Activated naive CD4-positive, alpha-beta T cell treated with Interleukin-2 at 50 U/mL for 16 hours (primary cell): Measurements from ENCODE around the gene PEX11G.

Source experiments
- DNase-seq: peaks from one replicate; pipeline ENCODE4 v3.0.0-alpha.2; 2020

PEX11G gene

GRCh38 chr19:7428651-7429113 is 60.2 kb downstream of the PEX11G start:
- DNase-seq = no peak

DNA sequence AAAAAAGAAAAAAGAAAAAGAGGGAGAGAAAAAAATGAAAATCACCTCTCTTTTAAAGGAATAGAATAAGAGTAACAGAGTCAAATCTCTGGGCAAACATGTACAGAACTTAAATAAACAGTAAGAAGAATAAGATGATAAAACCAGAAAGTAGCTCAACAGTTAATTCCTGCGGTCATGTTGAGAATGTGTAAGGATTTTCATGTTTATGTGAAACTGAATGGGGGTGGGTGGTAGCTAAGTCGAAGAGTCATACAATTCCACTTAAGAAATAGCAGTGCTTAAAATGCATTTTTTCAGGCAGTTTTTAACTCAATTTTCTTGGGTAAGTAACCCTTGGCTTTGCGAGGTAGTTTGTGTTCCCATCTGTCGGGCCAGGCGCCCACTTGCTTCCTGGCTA is 60.9 kb downstream of the PEX11G start:
- no peak for DNase-seq

DNA sequence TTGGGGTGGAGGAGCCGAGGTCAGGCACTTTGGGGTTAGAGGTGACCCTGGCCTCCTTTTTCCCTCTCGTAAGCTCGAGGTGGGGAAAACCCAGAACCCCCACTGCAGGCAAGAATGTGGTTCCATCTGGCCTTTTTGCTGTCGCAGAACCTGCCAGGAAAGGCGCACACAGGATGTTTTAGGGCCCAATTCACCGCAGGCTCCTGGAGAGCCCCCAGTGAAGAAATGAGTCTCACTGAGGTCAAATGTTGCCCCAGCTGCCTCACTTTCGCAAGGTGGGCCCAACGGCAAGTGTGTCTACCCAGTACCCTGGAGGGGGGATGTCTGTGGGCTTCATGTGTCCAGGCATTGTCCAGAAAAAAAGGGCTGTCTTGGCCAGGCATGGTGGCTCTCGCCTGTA is 61.8 kb downstream of the PEX11G start:
- DNase-seq = peak; percentile 47
